Epithelial cell of esophagus (primary cell): ENCODE data around the gene ERC2.

ENCODE experiments used
- DNase-seq: peaks from one replicate; pipeline ENCODE4 v3.0.0; 2010; ENCODE audit warnings: low read depth
- H3K4me3 ChIP-seq: 2 replicates; pipeline ENCODE4 v1.5.1; 2011; ENCODE audit warnings: mild to moderate bottlenecking, low read length, control low read depth
- CTCF ChIP-seq: IDR thresholded peaks from 2 replicates; pipeline ENCODE4 v1.5.1; 2011; ENCODE audit warnings: low read depth, mild to moderate bottlenecking, low read length, control low read depth, inconsistent platforms; ENCODE audit not compliant: insufficient read depth; ENCODE audit errors: missing control alignments

The ERC2 gene

GRCh38 chr3:55486101-55486856 lies 982.0 kb downstream of the ERC2 start:
- peak; percentile 28 for DNase-seq
- H3K4me3 ChIP-seq = peak overlapping the region; percentile 59
- no peak for TF ChIP-seq CTCF

GRCh38 chr3:55484801-55485791 lies 983.2 kb downstream of the ERC2 start:
- H3K4me3 ChIP-seq = peak overlapping the region; percentile 21

GRCh38 chr3:55484191-55484689 lies 984.0 kb downstream of the ERC2 start:
- no peak for DNase-seq
- TF ChIP-seq CTCF = no peak
- no peak overlapping the region for H3K4me3 ChIP-seq

More at GRCh38 chr3:55484801-55485791, 983.2 kb downstream of the ERC2 start:
- DNase-seq = peak; percentile 71
- peak; percentile 63 for TF ChIP-seq CTCF

GRCh38 chr3:55483196-55484095 lies 984.8 kb downstream of the ERC2 start:
- no peak for DNase-seq
- TF ChIP-seq CTCF = no peak
- no peak overlapping the region for H3K4me3 ChIP-seq

GRCh38 chr3:55482496-55483195 lies 985.6 kb downstream of the ERC2 start:
- no peak for DNase-seq
- TF ChIP-seq CTCF = no peak
- H3K4me3 ChIP-seq = no peak overlapping the region
